Upper lobe of left lung (tissue), 4 donors: Measurements from ENCODE around the gene C3orf20.

Experiments used
- CTCF ChIP-seq, 6 experiments: fragments of 450-650 bp in 4 of 6; fragments of 200-600 bp in 2 of 6; sonication (generic) in 2 of 6; IDR thresholded peaks; one replicate each; pipeline ENCODE4 v1.5.1; 2016 to 2019; ENCODE audit warnings: antibody characterized with exemption in 6 of 6
- EP300 ChIP-seq, 4 donors: sonication (generic); formaldehyde crosslinking; IDR thresholded peaks; one replicate each; pipeline ENCODE4 v1.5.1; 2017; ENCODE audit warnings: antibody characterized with exemption in 4 of 4, control low read depth in 2 of 4
- POLR2A ChIP-seq, 4 donors: fragments of 450-650 bp; IDR thresholded peaks; one replicate each; pipeline ENCODE4 v1.5.1; 2016 to 2017; ENCODE audit warnings: antibody characterized with exemption in 4 of 4, mild to moderate bottlenecking in 2 of 4
- POLR2AphosphoS5 ChIP-seq, 2 donors: sonication (generic); formaldehyde crosslinking; IDR thresholded peaks; one replicate each; pipeline ENCODE4 v1.5.1; 2017; ENCODE audit warnings: antibody characterized with exemption in 2 of 2

GRCh38 chr3:14634763-14635400 lies 40.1 kb upstream of the C3orf20 start:
- TF ChIP-seq POLR2A (IDR thresholded peaks at IDR 0.05) (no peak), CTCF (IDR thresholded peaks at IDR 0.05) (no peak), POLR2AphosphoS5 (IDR thresholded peaks at IDR 0.05) (no peak), EP300 (IDR thresholded peaks at IDR 0.05) (no peak)
